HepG2 (cell line): Measurements from ENCODE around the gene SHISA6.

ENCODE experiments used
- EHMT2 ChIP-seq: fragments of 200-600 bp; sonication (generic); IDR thresholded peaks from 2 replicates; pipeline ENCODE4 v1.7.0; 2017; ENCODE audit warnings: antibody characterized with exemption, low read depth, low read length, borderline replicate concordance
- FOXO4 ChIP-seq: sonication (generic); formaldehyde crosslinking; conservative IDR thresholded peaks from 2 replicates; pipeline ENCODE4 v1.8.1; 2023; ENCODE audit warnings: missing genetic modification reagents
- GABPA ChIP-seq, 2 experiments: IDR thresholded peaks; 2 replicates each; pipeline ENCODE4 v1.6.1; 2011 to 2016; ENCODE audit warnings: low read depth in 2 of 2, low read length in 1 of 2, missing biosample characterization in 1 of 2, missing genetic modification characterization in 1 of 2
- MAX ChIP-seq: IDR thresholded peaks from 2 replicates; pipeline ENCODE4 v1.6.1; 2012; ENCODE audit warnings: inconsistent platforms
- NR3C1 ChIP-seq: sonication (generic); formaldehyde crosslinking; IDR thresholded peaks from 2 replicates; pipeline ENCODE4 v1.4.0; 2020; ENCODE audit warnings: missing genetic modification reagents
- SP1 ChIP-seq, 2 experiments: fragments of 450-650 bp in 1 of 2; sonication (generic) in 1 of 2; formaldehyde crosslinking in 1 of 2; IDR thresholded peaks; 2 replicates each; pipeline versions ENCODE4 v1.4.0 to v1.6.1; 2016 to 2020; ENCODE audit warnings: missing genetic modification reagents in 1 of 2
- TBL1XR1 ChIP-seq: fragments of 150-350 bp; IDR thresholded peaks from 2 replicates; pipeline ENCODE4 v1.6.1; 2014; ENCODE audit warnings: borderline replicate concordance, low read length; ENCODE audit not compliant: partially characterized antibody
- THRA ChIP-seq: sonication (generic); formaldehyde crosslinking; IDR thresholded peaks from 2 replicates; pipeline ENCODE4 v1.4.0; 2020; ENCODE audit warnings: missing genetic modification reagents, borderline replicate concordance
- ZNF281 ChIP-seq: sonication (generic); formaldehyde crosslinking; IDR thresholded peaks from 2 replicates; pipeline ENCODE4 v1.4.0; 2020; ENCODE audit warnings: missing genetic modification reagents, borderline replicate concordance
- TF ChIP-seq, protein P1 (sequence below): sonication (generic); formaldehyde crosslinking; IDR thresholded peaks from 2 replicates; pipeline ENCODE4 v1.5.0; 2020; ENCODE audit warnings: mild to moderate bottlenecking, missing genetic modification reagents, moderate library complexity

- TF ChIP-seq, protein P1, sequence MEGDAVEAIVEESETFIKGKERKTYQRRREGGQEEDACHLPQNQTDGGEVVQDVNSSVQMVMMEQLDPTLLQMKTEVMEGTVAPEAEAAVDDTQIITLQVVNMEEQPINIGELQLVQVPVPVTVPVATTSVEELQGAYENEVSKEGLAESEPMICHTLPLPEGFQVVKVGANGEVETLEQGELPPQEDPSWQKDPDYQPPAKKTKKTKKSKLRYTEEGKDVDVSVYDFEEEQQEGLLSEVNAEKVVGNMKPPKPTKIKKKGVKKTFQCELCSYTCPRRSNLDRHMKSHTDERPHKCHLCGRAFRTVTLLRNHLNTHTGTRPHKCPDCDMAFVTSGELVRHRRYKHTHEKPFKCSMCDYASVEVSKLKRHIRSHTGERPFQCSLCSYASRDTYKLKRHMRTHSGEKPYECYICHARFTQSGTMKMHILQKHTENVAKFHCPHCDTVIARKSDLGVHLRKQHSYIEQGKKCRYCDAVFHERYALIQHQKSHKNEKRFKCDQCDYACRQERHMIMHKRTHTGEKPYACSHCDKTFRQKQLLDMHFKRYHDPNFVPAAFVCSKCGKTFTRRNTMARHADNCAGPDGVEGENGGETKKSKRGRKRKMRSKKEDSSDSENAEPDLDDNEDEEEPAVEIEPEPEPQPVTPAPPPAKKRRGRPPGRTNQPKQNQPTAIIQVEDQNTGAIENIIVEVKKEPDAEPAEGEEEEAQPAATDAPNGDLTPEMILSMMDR: no peak
- TF ChIP-seq THRA (CRISPR knock-in tag): no peak
- TF ChIP-seq TBL1XR1: no peak
- no peak for TF ChIP-seq ZNF281 (CRISPR knock-in tag)
- no peak for TF ChIP-seq FOXO4 (CRISPR knock-in tag)
- TF ChIP-seq MAX: no peak
- TF ChIP-seq NR3C1 (CRISPR knock-in tag): no peak
- no peak for TF ChIP-seq EHMT2
- TF ChIP-seq SP1 (IDR thresholded peaks at IDR 0.05): no peak
- no peak for TF ChIP-seq SP1 (CRISPR knock-in tag; IDR thresholded peaks at IDR 0.05)
- TF ChIP-seq GABPA (IDR thresholded peaks at IDR 0.05; ENCODE audit: low read depth, low read length): no peak
- no peak for TF ChIP-seq GABPA (CRISPR knock-in tag; IDR thresholded peaks at IDR 0.05; ENCODE audit: low read depth)
Observed at GRCh38 chr17:11503308-11504035, 262.5 kb downstream of the SHISA6 start.
